HEK293 (cell line): ENCODE measurements around the gene ADM2.

Experiments used
- BCL6B ChIP-seq: fragments of 450-650 bp; formaldehyde crosslinking; IDR thresholded peaks from 2 replicates; pipeline ENCODE4 v1.5.1; 2017; ENCODE audit warnings: missing biosample characterization, missing genetic modification characterization
- GLI2 ChIP-seq: fragments of 450-650 bp; formaldehyde crosslinking; IDR thresholded peaks from 2 replicates; pipeline ENCODE4; 2017; ENCODE audit warnings: missing biosample characterization, missing genetic modification characterization, low read depth, borderline replicate concordance
- KLF16 ChIP-seq: fragments of 450-650 bp; formaldehyde crosslinking; IDR thresholded peaks from 2 replicates; pipeline ENCODE4 v1.5.1; 2017; ENCODE audit warnings: missing biosample characterization, missing genetic modification characterization
- KLF17 ChIP-seq: fragments of 450-650 bp; formaldehyde crosslinking; IDR thresholded peaks from 2 replicates; pipeline ENCODE4 v1.5.1; 2016; ENCODE audit warnings: missing biosample characterization, missing genetic modification characterization
- OSR2 ChIP-seq: fragments of 450-650 bp; formaldehyde crosslinking; IDR thresholded peaks from 2 replicates; pipeline ENCODE4 v1.5.1; 2016; ENCODE audit warnings: missing biosample characterization, missing genetic modification characterization
- SP7 ChIP-seq: fragments of 450-650 bp; formaldehyde crosslinking; IDR thresholded peaks from 2 replicates; pipeline ENCODE4 v1.5.1; 2016; ENCODE audit warnings: missing biosample characterization, missing genetic modification characterization
- ZBTB1 ChIP-seq: fragments of 450-650 bp; formaldehyde crosslinking; IDR thresholded peaks from 2 replicates; pipeline ENCODE4 v1.5.1; 2016; ENCODE audit warnings: missing biosample characterization, missing genetic modification characterization
- ZBTB17 ChIP-seq: fragments of 450-650 bp; formaldehyde crosslinking; IDR thresholded peaks from 2 replicates; pipeline ENCODE4 v1.5.1; 2016; ENCODE audit warnings: missing biosample characterization, missing genetic modification characterization
- ZFP3 ChIP-seq: fragments of 450-650 bp; formaldehyde crosslinking; IDR thresholded peaks from 2 replicates; pipeline ENCODE4 v1.5.1; 2016; ENCODE audit warnings: low read depth, missing biosample characterization, missing genetic modification characterization
- ZFP37 ChIP-seq: fragments of 450-650 bp; formaldehyde crosslinking; IDR thresholded peaks from 2 replicates; pipeline ENCODE4 v1.5.1; 2016; ENCODE audit warnings: missing biosample characterization, missing genetic modification characterization
- ZIC2 ChIP-seq: fragments of 450-650 bp; formaldehyde crosslinking; IDR thresholded peaks from 2 replicates; pipeline ENCODE4 v1.5.1; 2016; ENCODE audit warnings: missing biosample characterization, missing genetic modification characterization
- ZNF133 ChIP-seq: fragments of 450-650 bp; formaldehyde crosslinking; IDR thresholded peaks from 2 replicates; pipeline ENCODE4 v1.5.1; 2016; ENCODE audit warnings: missing biosample characterization, missing genetic modification characterization
- ZNF140 ChIP-seq: fragments of 450-650 bp; formaldehyde crosslinking; IDR thresholded peaks from 2 replicates; pipeline ENCODE4 v1.5.1; 2016; ENCODE audit warnings: missing biosample characterization, missing genetic modification characterization
- ZNF157 ChIP-seq: fragments of 450-650 bp; formaldehyde crosslinking; IDR thresholded peaks from 2 replicates; pipeline ENCODE4 v1.5.1; 2016; ENCODE audit warnings: missing biosample characterization, missing genetic modification characterization
- ZNF184 ChIP-seq: fragments of 450-650 bp; IDR thresholded peaks from 2 replicates; pipeline ENCODE4 v1.5.1; 2018; ENCODE audit warnings: missing biosample characterization, mild to moderate bottlenecking, missing genetic modification characterization
- ZNF214 ChIP-seq: fragments of 450-650 bp; formaldehyde crosslinking; IDR thresholded peaks from 2 replicates; pipeline ENCODE4 v1.5.1; 2017; ENCODE audit warnings: missing biosample characterization, mild to moderate bottlenecking, missing genetic modification characterization, borderline replicate concordance
- ZNF239 ChIP-seq: fragments of 450-650 bp; formaldehyde crosslinking; IDR thresholded peaks from 2 replicates; pipeline ENCODE4 v1.5.1; 2016; ENCODE audit warnings: missing biosample characterization, missing genetic modification characterization
- ZNF311 ChIP-seq: fragments of 450-650 bp; formaldehyde crosslinking; IDR thresholded peaks from 2 replicates; pipeline ENCODE4 v1.5.1; 2017; ENCODE audit warnings: missing biosample characterization, missing genetic modification characterization, borderline replicate concordance
- ZNF350 ChIP-seq: fragments of 450-650 bp; formaldehyde crosslinking; IDR thresholded peaks from 2 replicates; pipeline ENCODE4 v1.5.0; 2017; ENCODE audit warnings: missing biosample characterization, mild to moderate bottlenecking, missing genetic modification characterization
- ZNF404 ChIP-seq: fragments of 450-650 bp; formaldehyde crosslinking; IDR thresholded peaks from 2 replicates; pipeline ENCODE4 v1.5.1; 2017; ENCODE audit warnings: missing biosample characterization, missing genetic modification characterization
- ZNF416 ChIP-seq: fragments of 450-650 bp; formaldehyde crosslinking; IDR thresholded peaks from 2 replicates; pipeline ENCODE4 v1.5.1; 2016; ENCODE audit warnings: missing biosample characterization, missing genetic modification characterization
- ZNF426 ChIP-seq: fragments of 450-650 bp; formaldehyde crosslinking; IDR thresholded peaks from 2 replicates; pipeline ENCODE4 v1.5.1; 2017; ENCODE audit warnings: missing biosample characterization, missing genetic modification characterization, mild to moderate bottlenecking, inconsistent platforms, moderate library complexity
- ZNF433 ChIP-seq: fragments of 450-650 bp; formaldehyde crosslinking; IDR thresholded peaks from 2 replicates; pipeline ENCODE4 v1.5.1; 2016; ENCODE audit warnings: missing biosample characterization, missing genetic modification characterization, low read depth
- ZNF514 ChIP-seq: fragments of 450-650 bp; formaldehyde crosslinking; IDR thresholded peaks from 2 replicates; pipeline ENCODE4 v1.5.1; 2016; ENCODE audit warnings: missing biosample characterization, missing genetic modification characterization
- ZNF530 ChIP-seq: fragments of 450-650 bp; formaldehyde crosslinking; IDR thresholded peaks from 2 replicates; pipeline ENCODE4 v1.5.1; 2016; ENCODE audit warnings: low read depth, missing biosample characterization, missing genetic modification characterization
- ZNF558 ChIP-seq: fragments of 450-650 bp; formaldehyde crosslinking; IDR thresholded peaks from 2 replicates; pipeline ENCODE4 v1.5.1; 2016; ENCODE audit warnings: missing biosample characterization, missing genetic modification characterization
- ZNF571 ChIP-seq: fragments of 450-650 bp; formaldehyde crosslinking; IDR thresholded peaks from 2 replicates; pipeline ENCODE4 v1.5.0; 2017; ENCODE audit warnings: missing biosample characterization, missing genetic modification characterization
- ZNF585B ChIP-seq: fragments of 450-650 bp; formaldehyde crosslinking; IDR thresholded peaks from 2 replicates; pipeline ENCODE4 v1.5.1; 2016; ENCODE audit warnings: missing biosample characterization, missing genetic modification characterization
- ZNF624 ChIP-seq: fragments of 450-650 bp; formaldehyde crosslinking; IDR thresholded peaks from 2 replicates; pipeline ENCODE4 v1.5.1; 2017; ENCODE audit warnings: missing biosample characterization, missing genetic modification characterization
- ZNF626 ChIP-seq: fragments of 450-650 bp; sonication (Bioruptor Pico); formaldehyde crosslinking; IDR thresholded peaks from 2 replicates; pipeline ENCODE4 v1.5.1; 2018; ENCODE audit warnings: missing biosample characterization, missing genetic modification characterization, inconsistent platforms
- ZNF654 ChIP-seq: fragments of 450-650 bp; formaldehyde crosslinking; IDR thresholded peaks from 2 replicates; pipeline ENCODE4 v1.5.1; 2016; ENCODE audit warnings: low read depth, missing biosample characterization, missing genetic modification characterization
- ZNF660 ChIP-seq: fragments of 450-650 bp; IDR thresholded peaks from 2 replicates; pipeline ENCODE4 v1.5.1; 2018; ENCODE audit warnings: missing biosample characterization, mild to moderate bottlenecking, missing genetic modification characterization
- ZNF707 ChIP-seq: fragments of 450-650 bp; formaldehyde crosslinking; IDR thresholded peaks from 2 replicates; pipeline ENCODE4 v1.5.1; 2016; ENCODE audit warnings: missing biosample characterization, missing genetic modification characterization
- ZNF747 ChIP-seq: fragments of 450-650 bp; formaldehyde crosslinking; IDR thresholded peaks from 2 replicates; pipeline ENCODE4 v1.5.1; 2016; ENCODE audit warnings: missing biosample characterization, missing genetic modification characterization
- ZNF791 ChIP-seq: fragments of 450-650 bp; formaldehyde crosslinking; IDR thresholded peaks from 2 replicates; pipeline ENCODE4 v1.5.1; 2016; ENCODE audit warnings: missing biosample characterization, missing genetic modification characterization
- ZNF792 ChIP-seq: fragments of 450-650 bp; formaldehyde crosslinking; IDR thresholded peaks from 2 replicates; pipeline ENCODE4 v1.5.1; 2016; ENCODE audit warnings: missing biosample characterization, missing genetic modification characterization
- ZNF830 ChIP-seq: fragments of 450-650 bp; IDR thresholded peaks from 2 replicates; pipeline ENCODE4 v1.5.0; 2018; ENCODE audit warnings: missing biosample characterization, missing genetic modification characterization, low read depth, mild to moderate bottlenecking, moderate library complexity
- ZNF837 ChIP-seq: fragments of 450-650 bp; formaldehyde crosslinking; IDR thresholded peaks from 2 replicates; pipeline ENCODE4 v1.5.1; 2016; ENCODE audit warnings: missing biosample characterization, missing genetic modification characterization
- ZSCAN30 ChIP-seq: fragments of 450-650 bp; IDR thresholded peaks from 2 replicates; pipeline ENCODE4 v1.5.1; 2018; ENCODE audit warnings: missing biosample characterization, mild to moderate bottlenecking, missing genetic modification characterization, moderate library complexity
- TF ChIP-seq, protein P1 (sequence below): fragments of 450-650 bp; formaldehyde crosslinking; IDR thresholded peaks from 2 replicates; pipeline ENCODE4 v1.5.1; 2017; ENCODE audit warnings: missing biosample characterization, missing genetic modification characterization

The ADM2 gene

GRCh38 chr22:50507991-50508884 lies 26.9 kb downstream of the ADM2 start, which contains the start of gene NCAPH2 (continued):
- TF ChIP-seq GLI2 (tag by site-specific recombination) (no peak), ZFP37 (no peak), ZNF660 (tag by site-specific recombination) (peak; percentile 77; the same call in 1 of the 2 replicates), ZNF133 (tag by site-specific recombination) (no peak), ZNF433 (no peak), ZBTB1 (tag by site-specific recombination) (no peak), SP7 (tag by site-specific recombination) (peak; percentile 84), ZNF157 (tag by site-specific recombination) (no peak), ZNF837 (tag by site-specific recombination) (no peak), ZNF214 (tag by site-specific recombination) (no peak), ZNF416 (tag by site-specific recombination) (no peak), ZNF585B (tag by site-specific recombination) (no peak), ZBTB17 (peak; percentile 63), ZNF426 (tag by site-specific recombination) (no peak), ZNF626 (tag by site-specific recombination) (no peak), ZNF558 (tag by site-specific recombination) (no peak), ZNF624 (tag by site-specific recombination) (no peak), KLF17 (tag by site-specific recombination) (peak; percentile 99), ZFP3 (tag by site-specific recombination) (no peak), OSR2 (no peak; the same call in 1 of the 2 replicates), ZNF140 (no peak), BCL6B (tag by site-specific recombination) (peak; percentile 55; the same call in 1 of the 2 replicates), ZNF654 (tag by site-specific recombination) (no peak), ZNF747 (tag by site-specific recombination) (no peak), ZNF530 (tag by site-specific recombination) (no peak), ZNF571 (tag by site-specific recombination) (no peak), ZNF404 (tag by site-specific recombination) (no peak), ZNF830 (no peak), ZSCAN30 (tag by site-specific recombination) (peak; percentile 86), ZNF791 (tag by site-specific recombination) (no peak), ZNF184 (tag by site-specific recombination) (no peak), KLF16 (peak; percentile 98), ZIC2 (tag by site-specific recombination) (peak; percentile 64; the same call in 1 of the 2 replicates), ZNF350 (tag by site-specific recombination) (no peak), ZNF707 (tag by site-specific recombination) (no peak), ZNF239 (0 out of 2 replicates have a peak, but pooled peaks have one; percentile 60), ZNF514 (tag by site-specific recombination) (no peak), ZNF311 (tag by site-specific recombination) (no peak), ZNF792 (tag by site-specific recombination) (no peak)
- TF ChIP-seq, protein P1, sequence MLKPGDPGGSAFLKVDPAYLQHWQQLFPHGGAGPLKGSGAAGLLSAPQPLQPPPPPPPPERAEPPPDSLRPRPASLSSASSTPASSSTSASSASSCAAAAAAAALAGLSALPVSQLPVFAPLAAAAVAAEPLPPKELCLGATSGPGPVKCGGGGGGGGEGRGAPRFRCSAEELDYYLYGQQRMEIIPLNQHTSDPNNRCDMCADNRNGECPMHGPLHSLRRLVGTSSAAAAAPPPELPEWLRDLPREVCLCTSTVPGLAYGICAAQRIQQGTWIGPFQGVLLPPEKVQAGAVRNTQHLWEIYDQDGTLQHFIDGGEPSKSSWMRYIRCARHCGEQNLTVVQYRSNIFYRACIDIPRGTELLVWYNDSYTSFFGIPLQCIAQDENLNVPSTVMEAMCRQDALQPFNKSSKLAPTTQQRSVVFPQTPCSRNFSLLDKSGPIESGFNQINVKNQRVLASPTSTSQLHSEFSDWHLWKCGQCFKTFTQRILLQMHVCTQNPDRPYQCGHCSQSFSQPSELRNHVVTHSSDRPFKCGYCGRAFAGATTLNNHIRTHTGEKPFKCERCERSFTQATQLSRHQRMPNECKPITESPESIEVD: no peak
